H1 (cell line): ENCODE data around the gene MTERF2. TPM values are rescaled to one million over a fixed set of nuclear protein-coding genes. Genes with fewer than 3 reads are reported as not detected.

Experiments
- CTCF ChIA-PET: fragments of 300-600 bp; sonication (Branson Sonifier 250); formaldehyde crosslinking; loops from one replicate; lab custom pipeline; 2021; ENCODE audit not compliant: partially characterized antibody; lab: Charles Lee
- POLR2A ChIA-PET: fragments of 300-600 bp; sonication (Branson Sonifier 250); formaldehyde crosslinking; loops from one replicate; lab custom pipeline; 2021; ENCODE audit warnings: inconsistent platforms; ENCODE audit not compliant: partially characterized antibody; lab: Charles Lee
- DNase-seq, 2 experiments: peaks; one replicate each; pipeline versions ENCODE4 v3.0.0 to v3.0.0-alpha.2; 2010 to 2022; ENCODE audit warnings: low spot score in 2 of 2, low read depth in 1 of 2, mixed read lengths in 1 of 2
- FAIRE-seq: peaks from 2 replicates; lab custom pipeline; 2011; peaks lifted over from hg19 to GRCh38; lab: Jason Lieb, UNC
- H2AFZ ChIP-seq: 2 replicates; pipeline ENCODE4 v1.8.1; 2012; ENCODE audit warnings: low read length, inconsistent platforms
- H2AK5ac ChIP-seq: 2 replicates; pipeline ENCODE4 v1.6.1; 2013; ENCODE audit warnings: low read depth, low read length
- H2BK120ac ChIP-seq: replicated peaks from 2 replicates; pipeline ENCODE3; 2013; ENCODE audit warnings: low read depth, low read length, inconsistent platforms
- H2BK12ac ChIP-seq: 2 replicates; pipeline ENCODE4 v1.6.1; 2013; ENCODE audit warnings: low read depth, low read length
- H2BK15ac ChIP-seq: 2 replicates; pipeline ENCODE4 v1.6.1; 2013; ENCODE audit warnings: low read length
- H2BK20ac ChIP-seq: 2 replicates; pipeline ENCODE4 v1.6.1; 2013; ENCODE audit warnings: low read length
- H2BK5ac ChIP-seq: 2 replicates; pipeline ENCODE4 v1.6.1; 2013; ENCODE audit warnings: low read depth, low read length
- H3K14ac ChIP-seq: 2 replicates; pipeline ENCODE4 v1.6.1; 2013; ENCODE audit warnings: inconsistent platforms; ENCODE audit not compliant: insufficient read length
- H3K18ac ChIP-seq: 2 replicates; pipeline ENCODE4 v1.6.1; 2013; ENCODE audit warnings: low read length; ENCODE audit errors: extremely low read depth
- H3K23ac ChIP-seq: 2 replicates; pipeline ENCODE4 v1.6.1; 2013; ENCODE audit warnings: inconsistent platforms; ENCODE audit not compliant: insufficient read length
- H3K23me2 ChIP-seq: 2 replicates; pipeline ENCODE4 v1.6.1; 2013; ENCODE audit warnings: low read depth, low read length
- H3K27ac ChIP-seq: 2 replicates; pipeline ENCODE4 v1.6.1; 2011; ENCODE audit warnings: low read depth, low read length, inconsistent platforms
- H3K27me3 ChIP-seq, 4 experiments: replicated peaks in 1 of 4; 1 replicate in 1 of 4; 2 replicates in 3 of 4; pipeline versions ENCODE4 v1.6.1 to v1.8.1; 2011 to 2013; ENCODE audit warnings: low read length in 3 of 4, mild to moderate bottlenecking in 3 of 4, inconsistent platforms in 2 of 4, mixed read lengths in 2 of 4, moderate library complexity in 1 of 4; ENCODE audit not compliant: control insufficient read depth in 3 of 4, insufficient read depth in 3 of 4; ENCODE audit errors: extremely low read depth in 1 of 4
- H3K36me3 ChIP-seq, 4 experiments: 2 replicates each; pipeline versions ENCODE4 v1.6.1 to v1.8.1; 2011 to 2013; ENCODE audit warnings: mild to moderate bottlenecking in 4 of 4, low read length in 3 of 4, moderate library complexity in 2 of 4, control low read depth in 1 of 4, inconsistent platforms in 1 of 4; ENCODE audit not compliant: insufficient read depth in 4 of 4, control insufficient read depth in 2 of 4
- H3K4ac ChIP-seq: replicated peaks from 2 replicates; pipeline ENCODE3; 2013; ENCODE audit warnings: low read length, low read depth, mixed read lengths, inconsistent platforms; ENCODE audit not compliant: insufficient read length
- H3K4me1 ChIP-seq, 4 experiments: replicated peaks in 1 of 4; 1 replicate in 1 of 4; 2 replicates in 3 of 4; pipeline versions ENCODE4 v1.6.1 to v1.8.1; 2011 to 2013; ENCODE audit warnings: low read length in 3 of 4, inconsistent platforms in 2 of 4, mixed read lengths in 1 of 4; ENCODE audit not compliant: insufficient read depth in 4 of 4, control insufficient read depth in 3 of 4
- H3K4me2 ChIP-seq, 2 experiments: 2 replicates each; pipeline versions ENCODE4 v1.6.1 to v1.8.1; 2011 to 2013; ENCODE audit warnings: low read depth in 2 of 2, low read length in 2 of 2, control low read depth in 1 of 2, inconsistent platforms in 1 of 2, mild to moderate bottlenecking in 1 of 2; ENCODE audit not compliant: insufficient read depth in 1 of 2
- H3K4me3 ChIP-seq, 4 experiments: fragments of 200-600, 300-600 bp in 1 of 4; sonication (generic), shearing (Covaris generic), sonication (Bioruptor Twin) in 1 of 4; 2 replicates each; pipeline versions ENCODE4 v1.5.1 to v1.8.1; 2011 to 2016; ENCODE audit warnings: low read length in 4 of 4, low read depth in 3 of 4, control low read depth in 2 of 4, inconsistent platforms in 2 of 4, mild to moderate bottlenecking in 2 of 4, mixed read lengths in 1 of 4, moderate library complexity in 1 of 4; ENCODE audit not compliant: insufficient read depth in 2 of 4; ENCODE audit errors: extremely low read depth in 1 of 4
- H3K56ac ChIP-seq: replicated peaks from 2 replicates; pipeline ENCODE3; 2013; ENCODE audit warnings: low read depth, mild to moderate bottlenecking, mixed read lengths, low read length, inconsistent platforms; ENCODE audit not compliant: insufficient read length
- H3K79me1 ChIP-seq: 2 replicates; pipeline ENCODE4 v1.6.1; 2013; ENCODE audit warnings: low read depth, low read length, control low read depth
- H3K79me2 ChIP-seq, 2 experiments: 2 replicates each; pipeline versions ENCODE4 v1.6.1 to v1.8.1; 2012 to 2013; ENCODE audit warnings: low read length in 2 of 2, mild to moderate bottlenecking in 2 of 2, inconsistent platforms in 1 of 2; ENCODE audit not compliant: insufficient read depth in 2 of 2, control insufficient read depth in 1 of 2
- H3K9ac ChIP-seq, 4 experiments: replicated peaks in 1 of 4; 1 replicate in 1 of 4; 2 replicates in 3 of 4; pipeline versions ENCODE4 v1.6.1 to v1.8.1; 2011 to 2013; ENCODE audit warnings: low read depth in 3 of 4, low read length in 3 of 4, control low read depth in 2 of 4, mild to moderate bottlenecking in 2 of 4, moderate library complexity in 2 of 4, inconsistent platforms in 1 of 4; ENCODE audit errors: extremely low read depth in 1 of 4
- H3K9me3 ChIP-seq, 2 experiments: 2 replicates each; pipeline versions ENCODE4 v1.6.1 to v1.8.1; 2012 to 2013; ENCODE audit warnings: mild to moderate bottlenecking in 2 of 2, moderate library complexity in 2 of 2, control low read depth in 1 of 2, inconsistent platforms in 1 of 2, low read depth in 1 of 2, low read length in 1 of 2, mixed read lengths in 1 of 2; ENCODE audit not compliant: insufficient read depth in 2 of 2
- H4K20me1 ChIP-seq, 2 experiments: replicated peaks in 1 of 2; 2 replicates each; pipeline versions ENCODE3 to v1.8.1; 2011 to 2013; ENCODE audit warnings: inconsistent platforms in 2 of 2, low read length in 2 of 2, mild to moderate bottlenecking in 1 of 2; ENCODE audit not compliant: insufficient read depth in 2 of 2, control insufficient read depth in 1 of 2
- H4K5ac ChIP-seq: 2 replicates; pipeline ENCODE4 v1.6.1; 2013; ENCODE audit warnings: low read length, low read depth, mixed read lengths, inconsistent platforms; ENCODE audit not compliant: insufficient read length
- H4K8ac ChIP-seq: 2 replicates; pipeline ENCODE4 v1.8.0; 2013; ENCODE audit warnings: mild to moderate bottlenecking, moderate library complexity, low read length, inconsistent platforms; ENCODE audit not compliant: insufficient read depth; ENCODE audit errors: extremely low read depth
- H4K91ac ChIP-seq: replicated peaks from 2 replicates; pipeline ENCODE3; 2013; ENCODE audit warnings: low read length, mixed read lengths, inconsistent platforms; ENCODE audit not compliant: insufficient read length
- ASH2L ChIP-seq: fragments of 200-600, 300-600 bp; sonication (generic); IDR thresholded peaks from one replicate; pipeline ENCODE4 v1.7.1; 2017; ENCODE audit warnings: low read length
- E2F6 ChIP-seq: IDR thresholded peaks from 2 replicates; pipeline ENCODE4 v1.6.1; 2012; ENCODE audit warnings: inconsistent platforms
- EZH2 ChIP-seq: fragments of 200-600 bp; sonication (generic); IDR thresholded peaks from 2 replicates; pipeline ENCODE4 v1.7.1; 2012; ENCODE audit warnings: low read depth, mild to moderate bottlenecking, moderate library complexity, low read length, inconsistent platforms; ENCODE audit not compliant: severe bottlenecking
- HDAC6 ChIP-seq: IDR thresholded peaks from one replicate; pipeline ENCODE4 v1.7.1; 2012; ENCODE audit warnings: low read depth, mild to moderate bottlenecking, inconsistent platforms, low read length, moderate library complexity
- MAFK ChIP-seq: IDR thresholded peaks from 2 replicates; pipeline ENCODE4 v1.6.1; 2012; ENCODE audit warnings: low read depth, mild to moderate bottlenecking, improper control_type of control experiment, low read length
- RAD21 ChIP-seq, 2 experiments: IDR thresholded peaks in 1 of 2; conservative IDR thresholded peaks in 1 of 2; 2 replicates each; pipeline ENCODE4 v1.6.1; 2011; ENCODE audit warnings: low read depth in 2 of 2, low read length in 2 of 2, improper control_type of control experiment in 1 of 2, inconsistent platforms in 1 of 2, mild to moderate bottlenecking in 1 of 2, moderate library complexity in 1 of 2
- RFX5 ChIP-seq: IDR thresholded peaks from 2 replicates; pipeline ENCODE4 v1.6.1; 2011; ENCODE audit warnings: low read depth, low read length, improper control_type of control experiment, borderline replicate concordance
- SIN3A ChIP-seq, 2 experiments: IDR thresholded peaks in 1 of 2; conservative IDR thresholded peaks in 1 of 2; 2 replicates each; pipeline ENCODE4 v1.6.1; 2011 to 2012; ENCODE audit warnings: low read length in 2 of 2, improper control_type of control experiment in 1 of 2, low read depth in 1 of 2, mild to moderate bottlenecking in 1 of 2
- SRF ChIP-seq: IDR thresholded peaks from 2 replicates; pipeline ENCODE4 v1.6.1; 2011; ENCODE audit warnings: mild to moderate bottlenecking, low read depth, low read length, moderate library complexity
- USF2 ChIP-seq: IDR thresholded peaks from 2 replicates; pipeline ENCODE4 v1.6.1; 2011; ENCODE audit warnings: low read length, improper control_type of control experiment
- ZNF274 ChIP-seq: IDR thresholded peaks from 2 replicates; pipeline ENCODE4 v1.7.0; 2012; ENCODE audit warnings: low read length, borderline replicate concordance; ENCODE audit errors: extremely low read depth
- WGBS, 2 experiments: shearing (Covaris generic) in 1 of 2; methylation state at CpG; one replicate each; pipeline versions ENCODE4 v1.1.6 to v1.1.7; 2013 to 2015; ENCODE audit warnings: low lambda C conversion rate in 2 of 2, mixed read lengths in 2 of 2, inconsistent platforms in 1 of 2, low coverage in 1 of 2, missing lambda C conversion rate in 1 of 2; ENCODE audit not compliant: insufficient replicate concordance in 2 of 2, insufficient coverage in 1 of 2, insufficient read length in 1 of 2; ENCODE audit errors: extremely low coverage in 1 of 2, missing lambda C conversion rate in 1 of 2; 5-methylcytosine and 5-hydroxymethylcytosine counted together
- polyA plus RNA-seq, 7 experiments: library from polyadenylated mRNA; depleted of rRNA in 3 of 7; stranded (reverse) in 5 of 7; unstranded in 2 of 7; fragments of >200 nt in 5 of 7; fragments of 200-250 nt in 2 of 7; gene quantifications; 1 replicate in 5 of 7; 2 replicates in 1 of 7; 4 replicates in 1 of 7; pipeline versions ENCODE4 v1.2.1 to v1.2.3, GENCODE V29; 2011 to 2013; ENCODE audit warnings: missing spikeins in 2 of 7, mixed read lengths in 2 of 7
- total RNA-seq: library from RNA; stranded (reverse); fragmentation: NEBNext Ultra II Directional; extraction: Animal tissue kit (Norgen Biotek cat#: 25700); gene quantifications from 2 replicates; pipeline ENCODE4 v1.2.1, GENCODE V29; 2021

MTERF2 gene
- total and polyA plus RNA-seq, 2 of the 8 experiments (the other 6 are each of a cell fraction or from before 2014, with no cell fraction given): 2.8 to 7.1 TPM

- H3K79me2 ChIP-seq: no peaks in the 10 kb centered on the region
- no peak overlapping the region for H2AK5ac ChIP-seq
- no peak overlapping the region for H2BK20ac ChIP-seq
- H3K4ac ChIP-seq: no peak overlapping the region
- no peaks in the 10 kb centered on the region for H3K9me3 ChIP-seq
- H3K4me3 ChIP-seq: no peak overlapping the region
- FAIRE-seq (no peak), DNase-seq (no peak)
- WGBS, 2 experiments: 85% methylated on average over 2 of the region's 2 CpGs; no CpG with 5 or more reads in 1 of the 2 experiments
- POLR2A ChIA-PET: no interaction called here
- H3K79me1 ChIP-seq: no peaks in the 10 kb centered on the region
- no peak overlapping the region for H4K91ac ChIP-seq
- H3K18ac ChIP-seq: no peak overlapping the region
- H2BK15ac ChIP-seq: no peak overlapping the region
- H3K56ac ChIP-seq: no peak overlapping the region
- no peak overlapping the region for H3K4me2 ChIP-seq
- H2BK120ac ChIP-seq: no peak overlapping the region
- no peak overlapping the region for H3K23ac ChIP-seq
- no peak overlapping the region for H4K5ac ChIP-seq
- no peaks in the 10 kb centered on the region for H3K27me3 ChIP-seq
- H3K27ac ChIP-seq: no peak overlapping the region
- no peak overlapping the region for H3K9ac ChIP-seq
- H4K8ac ChIP-seq: no peak overlapping the region
- H4K20me1 ChIP-seq: peaks cover 0 to 2% of the 10 kb centered on the region in 2 experiments
- H3K14ac ChIP-seq: no peak overlapping the region
- H2BK5ac ChIP-seq: no peak overlapping the region
- H3K23me2 ChIP-seq: no peaks in the 10 kb centered on the region
- H2BK12ac ChIP-seq: no peak overlapping the region
- CTCF ChIA-PET: no interaction called here
- H3K4me1 ChIP-seq: no peaks in the 10 kb centered on the region
- no peak overlapping the region for H2AFZ ChIP-seq
- peaks cover 0 to 15% (median 1%) of the 10 kb centered on the region in 4 experiments; a peak in 4 of 8 replicates for H3K36me3 ChIP-seq
- TF ChIP-seq SRF: no peak
- no peak for TF ChIP-seq SIN3A (conservative IDR thresholded peaks at IDR 0.05 in 1 of 2, IDR thresholded peaks at IDR 0.05 in 1 of 2; ENCODE audit: low read depth in 1 of 2, low read length in 2 of 2)
- TF ChIP-seq ASH2L: no peak
- TF ChIP-seq ZNF274: no peak
- no peak for TF ChIP-seq MAFK
- TF ChIP-seq RFX5: no peak
- no peak for TF ChIP-seq EZH2
- TF ChIP-seq E2F6: no peak
- TF ChIP-seq HDAC6: no peak
- no peak for TF ChIP-seq RAD21 (IDR thresholded peaks at IDR 0.05 in 1 of 2, conservative IDR thresholded peaks at IDR 0.05 in 1 of 2; ENCODE audit: low read depth in 2 of 2, low read length in 2 of 2)
- no peak for TF ChIP-seq USF2
These were observed 7.8 kb upstream of the MTERF2 start for GRCh38 chr12:106994579-106995220.
